Testis (tissue), 3 donors: ENCODE measurements around the gene SAC3D1. TPM values are rescaled to one million over a fixed set of nuclear protein-coding genes. Genes with fewer than 3 reads are reported as not detected.

Experiments
- DNase-seq: peaks from one replicate; pipeline ENCODE4 v3.0.0-alpha.2; 2019
- H3K27ac ChIP-seq, 2 donors: fragments of 200-600 bp; sonication (generic); one replicate each; pipeline ENCODE4 v1.5.1; 2019
- H3K27me3 ChIP-seq: fragments of 200-600 bp; sonication (generic); one replicate; pipeline ENCODE4 v1.5.1; 2019
- H3K36me3 ChIP-seq: fragments of 200-600 bp; sonication (generic); one replicate; pipeline ENCODE4 v1.5.1; 2017; ENCODE audit warnings: low read depth; ENCODE audit errors: missing control alignments
- H3K4me1 ChIP-seq: fragments of 200-600 bp; sonication (generic); one replicate; pipeline ENCODE4 v1.5.1; 2019
- H3K4me3 ChIP-seq, 2 donors: fragments of 200-600 bp; sonication (generic); one replicate each; pipeline ENCODE4 v1.5.1; 2017 to 2019
- H3K9me3 ChIP-seq: fragments of 200-600 bp; sonication (generic); one replicate; pipeline ENCODE4 v1.5.1; 2017
- POLR2A ChIP-seq: fragments of 450-650 bp; IDR thresholded peaks from one replicate; pipeline ENCODE4 v1.6.1; 2017; ENCODE audit warnings: antibody characterized with exemption, mild to moderate bottlenecking, moderate library complexity
- WGBS, 2 donors: methylation state at CpG; one replicate each; pipeline ENCODE4 v1.1.5; 2018; 5-methylcytosine and 5-hydroxymethylcytosine counted together
- intact Hi-C: fragments of 100-400 bp; cut with DNase I; formaldehyde crosslinking; loops from one replicate; pipeline ENCODE4 v1.15.1; 2023; ENCODE audit warnings: low total_unique reads
- polyA plus RNA-seq: library from polyadenylated mRNA; stranded (reverse); fragments of 350-450 nt; fragmentation: Illumina TruSeq; extraction: RNeasy Lipid Tissue Mini Kit (QIAGEN cat#74804); gene quantifications from one replicate; pipeline ENCODE4 v1.2.3, GENCODE V29; 2014; ENCODE audit warnings: low read depth, low replicate concordance; ENCODE audit not compliant: insufficient read depth
- total RNA-seq, 2 donors: library from RNA; depleted of rRNA; stranded (reverse); fragments of >200 nt; gene quantifications; one replicate each; pipeline ENCODE4 v1.2.3, GENCODE V29; 2016
- TF ChIP-seq, protein P1 (sequence below), 3 experiments: fragments of 450-650 bp in 2 of 3; fragments of 200-600 bp in 1 of 3; sonication (generic) in 1 of 3; IDR thresholded peaks; one replicate each; pipeline ENCODE4 v1.5.1; 2016 to 2019; ENCODE audit warnings: antibody characterized with exemption in 3 of 3, mild to moderate bottlenecking in 2 of 3, moderate library complexity in 1 of 3

The SAC3D1 gene
- total and polyA plus RNA-seq, 3 donors from 2014 or later = 40.5 to 63.5 (median 41.0) TPM

DNA sequence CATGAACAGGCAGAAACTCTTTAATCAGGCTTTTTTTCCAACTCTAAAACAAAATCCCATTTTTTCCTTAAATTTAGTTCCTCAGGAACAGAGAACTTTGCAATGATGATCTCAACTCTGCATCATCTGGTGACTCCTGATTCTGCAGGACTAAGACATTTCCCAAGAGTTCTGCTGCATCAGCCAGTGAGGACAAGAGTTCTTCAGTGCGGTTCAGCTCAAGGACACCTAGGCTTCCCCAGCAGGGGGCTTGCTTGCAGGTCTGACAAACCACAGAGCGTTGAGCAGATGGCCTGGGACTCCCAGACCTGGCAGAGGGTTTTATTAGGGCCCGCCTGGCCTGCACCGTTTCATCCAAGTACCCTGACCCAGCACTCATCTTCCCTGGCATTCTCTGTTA lies 36.4 kb downstream of the SAC3D1 start:
- Histone ChIP-seq H3K27me3 (no peaks in the 10 kb centered on the region), H3K4me3 (no peak overlapping the region), H3K9me3 (no peaks in the 10 kb centered on the region), H3K4me1 (no peaks in the 10 kb centered on the region), H3K27ac (no peak overlapping the region), H3K36me3 (no peaks in the 10 kb centered on the region)
- DNase-seq = no peak
- 65 to 73% methylated on average over 4 of the region's 4 CpGs for WGBS, 2 donors
- intact Hi-C loops = no loop called here
- no peak for TF ChIP-seq POLR2A

DNA sequence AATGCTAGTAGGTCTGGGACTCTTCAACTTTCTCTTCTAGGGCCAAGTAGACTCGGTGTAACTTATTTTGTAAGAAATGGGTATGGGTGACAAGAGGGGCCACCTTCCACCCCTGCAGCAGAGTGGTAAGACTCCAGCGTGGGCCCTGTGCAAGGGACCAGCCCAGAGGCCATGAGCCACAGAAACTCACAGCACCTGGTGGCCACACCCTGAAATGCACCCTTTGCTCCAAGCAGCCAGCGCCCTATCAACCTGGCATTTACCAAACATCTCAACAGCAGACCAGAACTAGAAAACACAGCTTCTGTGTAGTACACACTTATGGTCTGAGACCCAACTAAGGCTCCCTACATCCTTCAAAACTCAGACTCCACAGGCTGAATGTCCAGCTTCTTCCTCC lies 37.1 kb downstream of the SAC3D1 start:
- H3K27ac ChIP-seq = no peak overlapping the region
- TF ChIP-seq, protein P1, sequence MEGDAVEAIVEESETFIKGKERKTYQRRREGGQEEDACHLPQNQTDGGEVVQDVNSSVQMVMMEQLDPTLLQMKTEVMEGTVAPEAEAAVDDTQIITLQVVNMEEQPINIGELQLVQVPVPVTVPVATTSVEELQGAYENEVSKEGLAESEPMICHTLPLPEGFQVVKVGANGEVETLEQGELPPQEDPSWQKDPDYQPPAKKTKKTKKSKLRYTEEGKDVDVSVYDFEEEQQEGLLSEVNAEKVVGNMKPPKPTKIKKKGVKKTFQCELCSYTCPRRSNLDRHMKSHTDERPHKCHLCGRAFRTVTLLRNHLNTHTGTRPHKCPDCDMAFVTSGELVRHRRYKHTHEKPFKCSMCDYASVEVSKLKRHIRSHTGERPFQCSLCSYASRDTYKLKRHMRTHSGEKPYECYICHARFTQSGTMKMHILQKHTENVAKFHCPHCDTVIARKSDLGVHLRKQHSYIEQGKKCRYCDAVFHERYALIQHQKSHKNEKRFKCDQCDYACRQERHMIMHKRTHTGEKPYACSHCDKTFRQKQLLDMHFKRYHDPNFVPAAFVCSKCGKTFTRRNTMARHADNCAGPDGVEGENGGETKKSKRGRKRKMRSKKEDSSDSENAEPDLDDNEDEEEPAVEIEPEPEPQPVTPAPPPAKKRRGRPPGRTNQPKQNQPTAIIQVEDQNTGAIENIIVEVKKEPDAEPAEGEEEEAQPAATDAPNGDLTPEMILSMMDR (IDR thresholded peaks at IDR 0.05) = peak; percentile 23 to 55 (median 51)
- TF ChIP-seq POLR2A = no peak
- H3K27me3 ChIP-seq = no peaks in the 10 kb centered on the region
- H3K4me3 ChIP-seq = no peak overlapping the region
- intact Hi-C loops = no loop called here
- WGBS, 2 donors = 56 to 77% methylated on average over 3 of the region's 3 CpGs
- no peaks in the 10 kb centered on the region for H3K9me3 ChIP-seq
- peak; percentile 37 for DNase-seq
- H3K36me3 ChIP-seq = no peaks in the 10 kb centered on the region
- no peaks in the 10 kb centered on the region for H3K4me1 ChIP-seq

DNA sequence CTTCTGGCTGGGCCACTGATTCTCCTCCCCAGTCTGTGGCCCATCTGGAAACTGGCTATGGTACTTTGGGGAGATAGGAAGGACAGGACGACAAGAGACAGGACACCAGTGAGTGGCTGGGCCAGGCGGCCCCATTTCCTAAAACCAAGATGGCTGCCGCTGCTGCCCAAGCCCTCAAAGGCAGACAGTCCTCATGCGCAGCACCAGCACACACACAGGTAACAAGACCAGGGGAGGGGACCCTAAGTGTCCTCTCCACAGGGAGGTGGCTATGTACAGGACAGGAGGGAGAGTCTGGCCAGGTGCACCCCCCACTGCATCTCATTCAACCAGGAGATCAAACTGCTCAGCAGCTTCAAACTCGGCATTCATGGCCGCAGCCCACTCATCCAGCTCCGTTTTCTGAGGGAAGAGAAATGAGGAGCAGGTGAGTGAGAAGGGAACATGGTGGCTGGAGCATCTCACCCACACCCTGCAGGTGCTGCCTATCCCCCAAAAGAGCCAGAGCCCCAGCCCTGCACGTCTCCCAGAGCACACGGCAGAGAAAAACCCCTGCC lies 37.9 kb downstream of the SAC3D1 start:
- no peak for DNase-seq
- Histone ChIP-seq H3K4me1 (no peaks in the 10 kb centered on the region), H3K36me3 (no peaks in the 10 kb centered on the region), H3K4me3 (no peak overlapping the region), H3K27ac (no peak overlapping the region), H3K27me3 (no peaks in the 10 kb centered on the region), H3K9me3 (no peaks in the 10 kb centered on the region)
- TF ChIP-seq, protein P1 (IDR thresholded peaks at IDR 0.05) = no peak
- TF ChIP-seq POLR2A = no peak
- 77 to 89% methylated on average over 8 to 9 of the region's 9 CpGs for WGBS, 2 donors
- intact Hi-C loops = no loop called here

DNA sequence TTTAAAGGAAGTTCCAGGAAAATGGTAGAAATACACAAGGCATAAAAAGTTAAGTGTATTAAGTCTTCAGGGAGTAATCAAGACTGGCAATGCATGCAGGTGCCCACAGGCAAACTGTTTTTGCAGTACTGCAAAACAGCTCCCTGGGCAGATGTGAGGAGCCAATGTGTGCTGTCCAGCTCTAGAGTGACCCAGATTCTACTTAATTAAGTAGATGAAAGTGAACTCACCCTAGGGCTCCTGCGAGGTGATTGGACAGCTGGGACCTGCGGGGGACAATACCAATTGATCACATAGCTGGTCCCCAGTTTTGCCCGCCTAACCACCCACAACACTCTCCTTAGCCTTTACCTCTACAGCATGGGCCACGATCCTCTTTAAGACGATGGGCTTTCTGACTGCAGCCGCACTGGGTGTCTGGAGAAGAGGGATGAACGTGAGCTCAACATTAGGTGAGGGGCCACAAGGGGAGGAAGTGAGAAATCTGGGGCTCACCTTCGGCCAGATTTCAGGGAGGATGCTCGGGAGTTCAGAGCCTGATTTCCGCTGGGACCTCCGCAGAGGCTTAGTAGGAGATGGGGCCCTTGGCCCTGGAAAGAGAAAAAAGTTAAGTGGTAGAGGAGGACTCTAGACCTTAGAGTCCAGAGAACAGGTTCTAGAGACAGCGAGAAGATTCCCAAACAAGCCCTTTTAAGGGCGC lies 42.3 kb downstream of the SAC3D1 start:
- no peak for DNase-seq
- Histone ChIP-seq H3K4me1 (peaks cover 14% of the 10 kb centered on the region), H3K4me3 (peak overlapping the region; percentile 86 to 96), H3K27ac (peak overlapping the region; percentile 92 to 93), H3K9me3 (no peaks in the 10 kb centered on the region), H3K36me3 (no peaks in the 10 kb centered on the region), H3K27me3 (no peaks in the 10 kb centered on the region)
- TF ChIP-seq POLR2A = no peak
- TF ChIP-seq, protein P1 (IDR thresholded peaks at IDR 0.05) = no peak
- intact Hi-C loops = no loop called here
- WGBS, 2 donors = 4 to 5% methylated on average over 13 of the region's 13 CpGs

DNA sequence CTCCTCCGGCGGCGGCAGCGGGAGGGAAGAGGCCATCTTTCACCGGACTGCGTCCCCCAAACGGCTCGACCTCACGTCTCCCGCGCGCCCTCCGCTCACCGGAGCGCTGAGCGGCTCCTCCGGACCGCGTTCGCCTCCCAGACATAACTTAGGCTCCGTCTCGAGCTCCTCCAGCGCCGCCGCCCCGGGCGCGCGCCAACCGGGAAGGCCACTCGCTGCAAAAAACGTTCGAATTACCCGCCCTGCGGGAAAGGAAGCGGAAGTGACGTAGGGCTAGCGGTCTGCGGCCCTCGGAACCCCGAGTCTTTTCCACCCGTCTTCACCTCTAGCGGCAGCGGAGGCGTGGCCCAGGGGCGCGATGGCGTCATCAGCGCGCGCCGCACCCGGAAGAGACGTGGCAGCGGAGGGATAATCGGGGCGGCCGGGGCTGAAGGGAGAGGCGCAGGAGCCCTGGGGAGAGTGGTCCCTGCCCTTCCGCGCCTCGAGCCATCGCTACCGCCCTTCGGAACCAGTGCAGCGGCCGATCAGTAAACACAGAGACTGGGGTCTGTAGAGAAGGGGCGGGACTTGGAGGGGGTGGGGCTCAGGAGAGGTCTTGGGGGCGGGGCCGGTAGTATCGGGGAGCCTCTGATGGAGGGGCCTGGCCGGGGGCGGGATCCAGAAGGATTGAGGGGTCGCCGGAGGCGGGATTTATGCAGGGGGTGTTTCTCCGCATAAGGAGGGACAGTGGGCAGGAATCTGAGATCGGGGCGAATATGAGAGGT lies 43.0 kb downstream of the SAC3D1 start, which contains the start of the genes CDCA5 and ZFPL1:
CDCA5 (minus strand) TSS at position 207 of the 764 bp plus-strand sequence; CDS start at position 145, 62 bp downstream.
ZFPL1 (plus strand) TSS at position 389 of the 764 bp plus-strand sequence. CDS start 477 bp downstream, outside the sequence.
- H3K4me1 ChIP-seq = peaks cover 14% of the 10 kb centered on the region
- WGBS, 2 donors = 0 to 1% methylated on average over 64 to 79 of the region's 79 CpGs
- H3K27ac ChIP-seq = peak within 1 kb of the TSS; percentile 92 to 93
- intact Hi-C loops = no loop called here
- peak; percentile 96 for DNase-seq
- TF ChIP-seq, protein P1 (IDR thresholded peaks at IDR 0.05) = peak in 2 of 3 experiments; percentile 9 to 46
- TF ChIP-seq POLR2A = peak; percentile 7
- H3K4me3 ChIP-seq = peak within 1 kb of the TSS; percentile 86 to 96
- no peaks in the 10 kb centered on the region for H3K9me3 ChIP-seq
- no peaks in the 10 kb centered on the region for H3K36me3 ChIP-seq
- no peaks in the 10 kb centered on the region for H3K27me3 ChIP-seq
